ENCODE measurements around the gene SPRYD4. TPM values are rescaled to one million over a fixed set of nuclear protein-coding genes. Genes with fewer than 3 reads are reported as not detected.
"Not testable (repeated sequence)": the region's sequence is repeated elsewhere in the genome, so short reads cannot be mapped to it uniquely, and the experiment has no call there.

SPRYD4 gene
- total and polyA plus RNA-seq, 4 donors, result 1.6 to 3.6 (median 1.9) TPM

GRCh38 chr12:56443208-56443607 lies 25.2 kb upstream of the SPRYD4 start:
- 39 to 49% methylated on average over 2 of the region's 2 CpGs for WGBS, 2 donors
- intact Hi-C loops (cut with DNase I), result not testable (repeated sequence)

GRCh38 chr12:56448860-56449621 lies 19.3 kb upstream of the SPRYD4 start, which contains the start of gene TIMELESS:
Gene TIMELESS (minus strand): TSS chr12:56449426. CDS start chr12:56434170, 15,256 bp downstream.
- intact Hi-C loops (cut with DNase I), result no loop called here
- peak within 1 kb of the TSS; percentile 72 to 77 for H3K27ac ChIP-seq (ENCODE audit: low read depth in 1 of 2, low read length in 2 of 2)
- ATAC-seq (ENCODE audit: low FRiP score) (peak; percentile 98), DNase-seq (peak; percentile 94 to 96)
- H3K27me3 ChIP-seq (ENCODE audit: control insufficient read depth in 1 of 2, insufficient read depth in 2 of 2, low read length in 1 of 2), result no peaks in the 10 kb centered on the region
- no peaks in the 10 kb centered on the region for H3K9me3 ChIP-seq (ENCODE audit: control insufficient read depth, low read length)
- H3K36me3 ChIP-seq (ENCODE audit: control insufficient read depth in 1 of 2, insufficient read depth in 2 of 2, low read length in 1 of 2), result no peaks in the 10 kb centered on the region
- H3K4me1 ChIP-seq (ENCODE audit: control insufficient read depth in 1 of 2, insufficient read depth in 2 of 2, low read length in 2 of 2), result no peaks in the 10 kb centered on the region
- WGBS, 2 donors, result 0% methylated on average over 57 to 58 of the region's 58 CpGs
- peak within 1 kb of the TSS; percentile 82 to 83 for H3K4me3 ChIP-seq (ENCODE audit: low read length in 2 of 2)

More at GRCh38 chr12:56443208-56443607, 25.2 kb upstream of the SPRYD4 start:
- H3K4me3 ChIP-seq (ENCODE audit: low read length in 2 of 2); H3K27ac ChIP-seq (ENCODE audit: low read depth in 1 of 2, low read length in 2 of 2); DNase-seq; H3K9me3 ChIP-seq (ENCODE audit: control insufficient read depth, low read length); ATAC-seq (ENCODE audit: low FRiP score); H3K27me3 ChIP-seq (ENCODE audit: control insufficient read depth in 1 of 2, insufficient read depth in 2 of 2, low read length in 1 of 2); H3K4me1 ChIP-seq (ENCODE audit: control insufficient read depth in 1 of 2, insufficient read depth in 2 of 2, low read length in 2 of 2); H3K36me3 ChIP-seq (ENCODE audit: control insufficient read depth in 1 of 2, insufficient read depth in 2 of 2, low read length in 1 of 2): not testable (repeated sequence)

GRCh38 chr12:56449622-56449984 lies 18.8 kb upstream of the SPRYD4 start:
- Histone ChIP-seq H3K9me3 (ENCODE audit: control insufficient read depth, low read length) (no peaks in the 10 kb centered on the region), H3K27ac (ENCODE audit: low read depth in 1 of 2, low read length in 2 of 2) (peak overlapping the region; percentile 72 to 77), H3K4me1 (ENCODE audit: control insufficient read depth in 1 of 2, insufficient read depth in 2 of 2, low read length in 2 of 2) (no peaks in the 10 kb centered on the region), H3K36me3 (ENCODE audit: control insufficient read depth in 1 of 2, insufficient read depth in 2 of 2, low read length in 1 of 2) (no peaks in the 10 kb centered on the region), H3K4me3 (ENCODE audit: low read length in 2 of 2) (peak overlapping the region; percentile 39 to 83), H3K27me3 (ENCODE audit: control insufficient read depth in 1 of 2, insufficient read depth in 2 of 2, low read length in 1 of 2) (no peaks in the 10 kb centered on the region)
- intact Hi-C loops (cut with DNase I), result no loop called here
- ATAC-seq (ENCODE audit: low FRiP score) (no peak), DNase-seq (no peak)
- WGBS, 2 donors, result 39 to 44% methylated on average over 5 of the region's 5 CpGs

- intact Hi-C loops (cut with DNase I), result no loop called here
Observed at GRCh38 chr12:56450241-56450640, 18.1 kb upstream of the SPRYD4 start.

GRCh38 chr12:56451147-56451546 lies 17.2 kb upstream of the SPRYD4 start:
- no peaks in the 10 kb centered on the region for H3K9me3 ChIP-seq (ENCODE audit: control insufficient read depth, low read length)
- intact Hi-C loops (cut with DNase I), result no loop called here
- H3K4me1 ChIP-seq (ENCODE audit: control insufficient read depth in 1 of 2, insufficient read depth in 2 of 2, low read length in 2 of 2), result no peaks in the 10 kb centered on the region
- no peaks in the 10 kb centered on the region for H3K27me3 ChIP-seq (ENCODE audit: control insufficient read depth in 1 of 2, insufficient read depth in 2 of 2, low read length in 1 of 2)
- H3K36me3 ChIP-seq (ENCODE audit: control insufficient read depth in 1 of 2, insufficient read depth in 2 of 2, low read length in 1 of 2), result no peaks in the 10 kb centered on the region
- DNase-seq (no peak), ATAC-seq (ENCODE audit: low FRiP score) (no peak)
- H3K27ac ChIP-seq (ENCODE audit: low read depth in 1 of 2, low read length in 2 of 2), result no peak overlapping the region
- no peak overlapping the region for H3K4me3 ChIP-seq (ENCODE audit: low read length in 2 of 2)
- WGBS, 2 donors, result 68 to 69% methylated on average over 5 of the region's 5 CpGs

More at GRCh38 chr12:56450241-56450640, 18.1 kb upstream of the SPRYD4 start:
- DNase-seq (no peak), ATAC-seq (ENCODE audit: low FRiP score) (no peak)
- Histone ChIP-seq H3K9me3 (ENCODE audit: control insufficient read depth, low read length) (no peaks in the 10 kb centered on the region), H3K27me3 (ENCODE audit: control insufficient read depth in 1 of 2, insufficient read depth in 2 of 2, low read length in 1 of 2) (no peaks in the 10 kb centered on the region), H3K36me3 (ENCODE audit: control insufficient read depth in 1 of 2, insufficient read depth in 2 of 2, low read length in 1 of 2) (no peaks in the 10 kb centered on the region), H3K4me1 (ENCODE audit: control insufficient read depth in 1 of 2, insufficient read depth in 2 of 2, low read length in 2 of 2) (no peaks in the 10 kb centered on the region), H3K4me3 (ENCODE audit: low read length in 2 of 2) (no peak overlapping the region), H3K27ac (ENCODE audit: low read depth in 1 of 2, low read length in 2 of 2) (no peak overlapping the region)
- 80 to 84% methylated on average over 3 of the region's 3 CpGs for WGBS, 2 donors

- DNase-seq, result no peak
- Histone ChIP-seq H3K36me3 (ENCODE audit: control insufficient read depth in 1 of 2, insufficient read depth in 2 of 2, low read length in 1 of 2) (no peaks in the 10 kb centered on the region), H3K4me3 (ENCODE audit: low read length in 2 of 2) (no peak within 1 kb of the TSS), H3K4me1 (ENCODE audit: control insufficient read depth in 1 of 2, insufficient read depth in 2 of 2, low read length in 2 of 2) (no peaks in the 10 kb centered on the region), H3K27ac (ENCODE audit: low read depth in 1 of 2, low read length in 2 of 2) (no peak within 1 kb of the TSS), H3K27me3 (ENCODE audit: control insufficient read depth in 1 of 2, insufficient read depth in 2 of 2, low read length in 1 of 2) (no peaks in the 10 kb centered on the region), H3K9me3 (ENCODE audit: control insufficient read depth, low read length) (no peaks in the 10 kb centered on the region)
- ATAC-seq (ENCODE audit: low FRiP score), result no peak
- intact Hi-C loops (cut with DNase I), result no loop called here
- WGBS, 2 donors, result 82 to 87% methylated on average over 5 of the region's 5 CpGs
Observed at GRCh38 chr12:56454557-56454956, 13.8 kb upstream of the SPRYD4 start, which contains the start of gene MIP. Gene MIP (minus strand): TSS chr12:56454657. CDS start chr12:56454613, 44 bp downstream.

GRCh38 chr12:56457817-56458216 lies 10.6 kb upstream of the SPRYD4 start:
- H3K9me3 ChIP-seq (ENCODE audit: control insufficient read depth, low read length), result no peaks in the 10 kb centered on the region
- no peak overlapping the region for H3K27ac ChIP-seq (ENCODE audit: low read depth in 1 of 2, low read length in 2 of 2)
- 82 to 87% methylated on average over 4 of the region's 4 CpGs for WGBS, 2 donors
- DNase-seq, result no peak
- no peak for ATAC-seq (ENCODE audit: low FRiP score)
- no peaks in the 10 kb centered on the region for H3K27me3 ChIP-seq (ENCODE audit: control insufficient read depth in 1 of 2, insufficient read depth in 2 of 2, low read length in 1 of 2)
- H3K4me1 ChIP-seq (ENCODE audit: control insufficient read depth in 1 of 2, insufficient read depth in 2 of 2, low read length in 2 of 2), result no peaks in the 10 kb centered on the region
- intact Hi-C loops (cut with DNase I), result no loop called here
- no peaks in the 10 kb centered on the region for H3K36me3 ChIP-seq (ENCODE audit: control insufficient read depth in 1 of 2, insufficient read depth in 2 of 2, low read length in 1 of 2)
- no peak overlapping the region for H3K4me3 ChIP-seq (ENCODE audit: low read length in 2 of 2)

GRCh38 chr12:56461235-56462159 lies 6.9 kb upstream of the SPRYD4 start:
- Histone ChIP-seq H3K27ac (ENCODE audit: low read depth in 1 of 2, low read length in 2 of 2) (no peak overlapping the region), H3K9me3 (ENCODE audit: control insufficient read depth, low read length) (no peaks in the 10 kb centered on the region), H3K36me3 (ENCODE audit: control insufficient read depth in 1 of 2, insufficient read depth in 2 of 2, low read length in 1 of 2) (no peaks in the 10 kb centered on the region), H3K4me1 (ENCODE audit: control insufficient read depth in 1 of 2, insufficient read depth in 2 of 2, low read length in 2 of 2) (no peaks in the 10 kb centered on the region), H3K4me3 (ENCODE audit: low read length in 2 of 2) (no peak overlapping the region), H3K27me3 (ENCODE audit: control insufficient read depth in 1 of 2, insufficient read depth in 2 of 2, low read length in 1 of 2) (no peaks in the 10 kb centered on the region)
- DNase-seq, result no peak
- intact Hi-C loops (cut with DNase I), result loop anchor here (10.0 kb wide), 2 partner anchors 97 to 147 kb away; partner anchors contain the start of genes APOF (in 1 of the 2), CNPY2 (in 1 of the 2) and STAT2 (in 1 of the 2)
- ATAC-seq (ENCODE audit: low FRiP score), result no peak
- 79 to 81% methylated on average over 11 of the region's 11 CpGs for WGBS, 2 donors

Data from aorta (tissue), 5 donors.